ENCODE results near the gene TP53. TPM values are rescaled to one million over a fixed set of nuclear protein-coding genes. Genes with fewer than 3 reads are reported as not detected.

The TP53 gene
- total RNA-seq, 2 donors from 2014 or later = 12.9 to 20.1 TPM

GRCh38 chr17:7714721-7715594, 27.7 kb upstream of the TP53 start:
- no peak for TF ChIP-seq CTCF (IDR thresholded peaks at IDR 0.05)
- no peak overlapping the region for H3K27ac ChIP-seq
- H3K9me3 ChIP-seq = no peaks in the 10 kb centered on the region
- no peaks in the 10 kb centered on the region for H3K27me3 ChIP-seq
- H3K4me1 ChIP-seq = peaks cover 0 to 21% of the 10 kb centered on the region in 2 donors
- DNase-seq (ENCODE audit: low spot score) = no peak
- H3K4me3 ChIP-seq = no peak overlapping the region
- H3K36me3 ChIP-seq = no peaks in the 10 kb centered on the region

- no peak overlapping the region for H3K4me3 ChIP-seq
- H3K27me3 ChIP-seq = no peaks in the 10 kb centered on the region
- no peak for DNase-seq (ENCODE audit: low spot score)
- no peaks in the 10 kb centered on the region for H3K9me3 ChIP-seq
- TF ChIP-seq CTCF (IDR thresholded peaks at IDR 0.05) = no peak
- no peaks in the 10 kb centered on the region for H3K36me3 ChIP-seq
- peaks cover 0 to 21% of the 10 kb centered on the region in 2 donors for H3K4me1 ChIP-seq
- H3K27ac ChIP-seq = no peak overlapping the region
Measured at GRCh38 chr17:7713782-7714181, 26.5 kb upstream of the TP53 start.

- Histone ChIP-seq H3K27me3 (no peaks in the 10 kb centered on the region), H3K4me1 (peaks cover 0 to 13% of the 10 kb centered on the region in 2 donors), H3K9me3 (no peaks in the 10 kb centered on the region), H3K27ac (no peak overlapping the region), H3K36me3 (no peaks in the 10 kb centered on the region), H3K4me3 (no peak overlapping the region)
- no peak for DNase-seq (ENCODE audit: low spot score)
- TF ChIP-seq CTCF (IDR thresholded peaks at IDR 0.05) = no peak
Measured at GRCh38 chr17:7712111-7712771, 25.0 kb upstream of the TP53 start.

- Histone ChIP-seq H3K27me3 (no peaks in the 10 kb centered on the region), H3K4me1 (peaks cover 0 to 2% of the 10 kb centered on the region in 2 donors), H3K27ac (no peak overlapping the region), H3K9me3 (no peaks in the 10 kb centered on the region), H3K4me3 (no peak overlapping the region), H3K36me3 (no peaks in the 10 kb centered on the region)
- DNase-seq (ENCODE audit: low spot score) = no peak
- no peak for TF ChIP-seq CTCF (IDR thresholded peaks at IDR 0.05)
Measured at GRCh38 chr17:7711051-7711755, 23.9 kb upstream of the TP53 start.

- DNase-seq (ENCODE audit: low spot score) = no peak
- TF ChIP-seq CTCF (IDR thresholded peaks at IDR 0.05) = no peak
- Histone ChIP-seq H3K4me3 (no peak overlapping the region), H3K27ac (no peak overlapping the region), H3K4me1 (peaks cover 0 to 2% of the 10 kb centered on the region in 2 donors), H3K36me3 (no peaks in the 10 kb centered on the region), H3K9me3 (no peaks in the 10 kb centered on the region), H3K27me3 (peaks cover 0 to 4% of the 10 kb centered on the region in 2 donors)
Measured at GRCh38 chr17:7710301-7710700, 23.0 kb upstream of the TP53 start.
